Erythroblast (primary cell): ENCODE results near the gene CD226.

ENCODE experiments used
- GATA1 ChIP-seq: IDR thresholded peaks from 2 replicates; pipeline ENCODE4 v1.6.1; 2011; ENCODE audit warnings: low read depth, mild to moderate bottlenecking, control low read depth, low read length, moderate library complexity
- POLR2A ChIP-seq: IDR thresholded peaks from 2 replicates; pipeline ENCODE4 v1.6.1; 2011; ENCODE audit warnings: mild to moderate bottlenecking, low read length

GRCh38 chr18:69943021-69943420, 4.7 kb downstream of the CD226 start:
- TF ChIP-seq POLR2A (no peak), GATA1 (no peak)
